GM19324 (cell line): Measurements from ENCODE around the gene NCAPH2.

Source experiments
- ATAC-seq: cut with Tn5 transposase; IDR thresholded peaks from one replicate; pipeline ENCODE4 v1.9.1; 2021; ENCODE audit warnings: mild to moderate bottlenecking, moderate library complexity; ENCODE audit not compliant: unreplicated experiment, low FRiP score

NCAPH2 gene

DNA sequence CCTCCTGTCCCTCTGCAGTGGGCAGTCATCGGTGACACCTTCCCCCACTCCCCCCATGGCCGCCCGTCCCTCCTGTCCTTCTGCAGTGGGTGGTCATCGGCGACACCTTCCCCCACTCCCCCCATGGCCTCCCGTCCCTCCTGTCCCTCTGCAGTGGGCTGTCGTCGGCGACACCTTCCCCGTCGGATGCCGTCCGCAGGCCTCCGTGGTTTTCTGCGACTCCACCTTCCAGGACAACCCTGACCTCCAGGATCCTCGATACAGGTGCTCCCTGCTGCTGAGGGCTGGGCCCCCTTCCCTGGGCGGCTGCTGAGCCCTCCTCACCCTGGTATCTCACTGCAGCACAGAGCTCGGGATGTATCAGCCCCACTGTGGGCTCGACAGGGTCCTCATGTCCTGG is 19.1 kb upstream of the NCAPH2 start:
- ATAC-seq, result no peak

DNA sequence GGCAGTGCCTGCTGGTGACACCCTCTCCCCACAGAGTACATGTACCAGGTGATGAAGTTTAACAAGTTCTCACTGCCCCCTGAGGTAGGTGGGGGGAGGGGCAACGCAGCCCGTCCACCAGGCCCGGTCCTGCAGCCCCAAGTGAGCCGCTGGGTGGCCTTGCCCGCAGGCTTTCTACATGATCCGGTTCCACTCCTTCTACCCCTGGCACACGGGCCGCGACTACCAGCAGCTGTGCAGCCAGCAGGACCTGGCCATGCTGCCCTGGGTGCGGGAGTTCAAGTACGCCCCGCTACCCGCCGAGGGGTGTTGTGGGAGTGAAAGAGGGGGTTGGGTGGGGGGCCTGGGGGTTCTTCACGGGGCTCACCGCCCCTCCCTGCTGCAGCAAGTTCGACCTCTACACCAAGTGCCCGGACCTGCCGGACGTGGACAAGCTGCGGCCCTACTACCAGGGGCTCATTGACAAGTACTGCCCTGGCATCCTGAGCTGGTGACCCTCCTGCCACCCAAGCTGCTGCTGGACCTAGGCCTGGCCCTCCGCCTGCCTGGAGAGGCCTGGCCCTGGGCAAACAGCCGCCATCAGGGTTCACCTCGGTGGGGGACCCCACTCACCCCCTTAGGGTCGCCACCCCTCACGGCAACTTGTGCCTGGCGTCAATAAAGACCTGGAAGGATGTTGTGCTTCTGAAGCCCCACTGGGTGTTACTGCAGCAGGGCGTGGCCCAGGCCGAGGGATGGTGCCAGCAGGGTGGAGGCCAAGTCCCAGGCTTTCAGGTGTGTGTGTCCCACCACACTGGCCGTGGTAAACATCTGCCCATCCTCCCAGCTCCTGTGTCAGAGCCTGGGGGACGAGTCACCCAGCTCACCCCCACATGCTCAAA is 18.4 kb upstream of the NCAPH2 start:
- no peak for ATAC-seq

DNA sequence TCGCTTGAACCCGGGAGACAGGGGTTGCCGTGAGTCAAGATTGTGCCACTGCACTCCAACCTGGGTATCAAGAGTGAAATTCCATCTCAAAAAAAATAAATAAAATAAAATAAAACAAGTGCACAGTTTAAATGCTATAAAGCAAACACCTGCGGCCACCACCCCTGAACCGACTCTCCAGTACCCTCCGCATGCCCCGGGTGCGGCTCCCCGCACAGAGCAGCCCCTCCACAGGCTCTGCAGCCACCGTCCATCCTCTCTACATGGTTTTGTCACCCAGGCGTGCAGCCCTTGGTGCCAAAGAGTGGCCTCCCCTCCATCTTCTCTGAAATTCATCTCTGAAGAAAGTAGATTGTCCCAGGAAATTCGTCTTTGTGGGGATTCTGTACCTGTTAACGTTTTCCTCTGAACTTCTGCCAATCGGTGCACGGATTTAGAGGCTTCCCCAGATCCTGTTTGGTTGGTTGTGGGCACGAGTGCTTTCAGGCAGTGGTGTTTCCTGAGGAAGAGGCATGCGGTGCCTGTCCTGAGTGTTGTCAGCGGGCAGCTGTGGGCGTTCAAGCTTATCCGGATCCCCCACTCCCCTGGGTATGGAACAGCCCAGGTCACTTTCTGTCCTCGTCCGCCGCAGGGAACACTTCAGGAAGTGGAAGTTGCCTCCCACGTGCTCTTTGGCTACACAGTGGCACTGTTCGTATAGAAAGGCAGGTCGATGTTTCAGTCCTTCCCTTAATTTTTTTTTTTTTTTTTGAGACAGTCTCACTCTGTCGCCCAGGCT is 17.3 kb upstream of the NCAPH2 start:
- ATAC-seq, result no peak

DNA sequence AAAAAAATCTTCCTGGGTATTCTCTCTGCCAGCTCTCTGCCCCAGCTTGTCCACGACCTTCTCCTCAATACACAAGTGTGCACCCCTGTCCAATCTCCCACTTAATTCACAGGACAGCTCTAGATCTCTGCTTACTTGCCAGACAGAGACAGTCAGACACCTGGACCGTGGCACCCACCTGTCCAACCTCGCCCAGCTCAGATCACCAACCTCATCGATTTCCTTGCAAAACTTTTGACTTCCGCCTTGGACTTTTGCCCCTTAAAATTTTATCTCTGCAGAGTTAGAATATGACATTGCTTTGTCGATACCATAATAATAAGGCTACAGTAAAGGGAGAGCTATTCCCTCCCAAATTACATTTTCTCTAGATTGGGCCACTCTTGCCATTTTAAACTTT is 10.9 kb upstream of the NCAPH2 start:
- no peak for ATAC-seq

DNA sequence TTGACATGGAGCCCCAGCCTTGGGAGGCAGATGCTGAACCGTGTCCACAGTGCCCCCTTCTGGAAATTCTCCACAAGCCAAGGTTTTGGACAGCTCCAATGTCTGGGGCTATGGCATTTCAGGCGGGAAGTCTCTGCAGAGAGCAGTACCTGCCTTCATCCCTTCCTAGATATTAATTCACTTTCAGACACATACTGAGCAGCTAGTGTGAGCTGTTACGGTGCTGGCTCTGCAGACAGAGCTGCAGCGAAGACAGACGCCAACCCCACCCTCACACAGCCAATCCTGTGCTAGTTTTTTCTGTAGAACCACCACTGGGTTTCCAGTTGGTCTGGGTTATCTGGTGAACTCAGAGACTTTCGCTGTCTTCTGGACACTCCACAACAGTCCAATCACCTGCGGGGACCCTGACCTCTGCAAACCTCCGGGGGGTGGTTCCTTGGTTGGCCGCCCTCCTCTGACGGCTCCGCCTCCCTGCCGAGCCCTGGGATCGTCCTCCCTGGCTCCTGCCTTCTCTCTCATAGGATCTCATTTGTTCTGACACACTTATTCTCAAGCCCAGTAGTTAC is 9.6 kb upstream of the NCAPH2 start:
- no peak for ATAC-seq

DNA sequence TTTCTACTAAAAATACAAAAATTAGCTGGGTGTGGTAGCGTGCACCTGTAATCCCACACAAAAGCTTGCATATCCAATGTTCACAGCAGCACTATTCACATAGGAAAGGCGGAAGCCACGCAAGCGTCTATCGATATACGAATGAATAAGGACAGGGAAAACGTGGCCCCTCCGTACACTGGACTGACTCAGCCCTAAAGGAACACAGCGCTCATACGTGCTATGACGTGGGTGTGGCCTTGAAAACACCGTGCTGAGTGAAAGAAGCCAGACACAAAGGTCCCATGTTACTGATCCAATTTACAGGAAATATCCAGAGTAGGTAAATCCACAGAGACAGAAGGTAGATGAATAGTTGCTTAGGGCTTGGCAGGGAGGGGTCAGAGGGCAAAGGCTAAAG is 7.6 kb upstream of the NCAPH2 start:
- no peak for ATAC-seq

DNA sequence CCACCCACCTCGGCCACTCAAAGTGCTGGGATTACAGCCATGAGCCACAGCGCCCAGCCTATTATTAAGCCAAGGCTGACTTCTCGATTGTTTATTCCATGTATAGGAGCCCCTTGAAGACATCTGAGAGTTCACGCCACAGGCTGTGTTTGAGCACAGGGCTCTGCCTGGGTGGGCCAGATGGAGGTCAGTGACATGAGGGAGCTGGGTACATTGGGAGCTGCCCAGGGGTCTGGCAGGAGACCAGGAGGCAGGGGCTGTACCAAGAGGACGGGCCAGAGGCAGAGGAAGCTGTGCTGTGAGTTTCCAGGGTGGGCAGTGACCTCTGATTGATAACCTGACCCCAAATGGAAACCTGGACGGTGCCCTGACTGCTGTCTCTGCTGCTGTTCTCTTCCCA is 5.9 kb upstream of the NCAPH2 start:
- no peak for ATAC-seq

DNA sequence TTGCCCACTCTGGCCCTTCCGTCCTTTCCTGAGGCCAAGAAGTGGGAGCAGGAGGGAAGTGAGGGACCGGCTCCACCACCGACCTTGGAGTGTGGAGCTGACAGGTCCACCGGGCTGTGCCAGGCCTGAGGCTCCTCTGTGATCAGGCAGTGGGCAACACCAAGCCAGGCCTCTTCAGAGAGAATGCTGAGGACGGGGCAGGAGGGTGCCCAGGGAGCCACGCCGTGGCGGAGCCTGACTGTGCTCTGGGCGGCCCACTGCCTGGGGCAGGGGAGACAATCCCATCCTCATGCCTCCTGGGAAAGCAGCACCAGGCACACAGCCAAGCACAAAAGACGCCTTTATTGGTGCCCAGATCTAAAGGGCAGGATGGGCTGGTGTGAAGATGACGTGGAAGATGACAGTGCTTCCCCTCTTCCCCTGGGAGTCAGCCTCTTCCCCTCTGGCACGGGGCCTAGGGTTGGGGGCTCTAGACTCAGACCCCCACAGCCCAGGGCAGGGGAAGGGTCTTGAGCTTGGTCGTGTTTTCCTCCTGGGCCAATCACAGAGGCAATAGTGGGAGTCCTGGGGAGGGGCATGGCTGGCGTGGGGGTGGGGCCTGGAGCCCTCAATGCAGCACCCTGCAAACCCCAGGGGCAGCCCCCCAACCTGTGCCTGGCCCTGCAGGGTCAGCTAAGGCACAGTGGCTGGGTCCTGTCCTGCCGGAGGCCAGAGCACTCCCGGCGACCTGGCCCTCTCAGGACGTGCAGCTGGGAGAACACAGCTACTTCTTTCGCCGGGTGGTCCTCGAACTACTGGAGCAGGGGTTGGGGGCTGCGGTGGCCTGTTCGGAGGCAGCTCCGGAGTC is 5.2 kb upstream of the NCAPH2 start:
- no peak for ATAC-seq

DNA sequence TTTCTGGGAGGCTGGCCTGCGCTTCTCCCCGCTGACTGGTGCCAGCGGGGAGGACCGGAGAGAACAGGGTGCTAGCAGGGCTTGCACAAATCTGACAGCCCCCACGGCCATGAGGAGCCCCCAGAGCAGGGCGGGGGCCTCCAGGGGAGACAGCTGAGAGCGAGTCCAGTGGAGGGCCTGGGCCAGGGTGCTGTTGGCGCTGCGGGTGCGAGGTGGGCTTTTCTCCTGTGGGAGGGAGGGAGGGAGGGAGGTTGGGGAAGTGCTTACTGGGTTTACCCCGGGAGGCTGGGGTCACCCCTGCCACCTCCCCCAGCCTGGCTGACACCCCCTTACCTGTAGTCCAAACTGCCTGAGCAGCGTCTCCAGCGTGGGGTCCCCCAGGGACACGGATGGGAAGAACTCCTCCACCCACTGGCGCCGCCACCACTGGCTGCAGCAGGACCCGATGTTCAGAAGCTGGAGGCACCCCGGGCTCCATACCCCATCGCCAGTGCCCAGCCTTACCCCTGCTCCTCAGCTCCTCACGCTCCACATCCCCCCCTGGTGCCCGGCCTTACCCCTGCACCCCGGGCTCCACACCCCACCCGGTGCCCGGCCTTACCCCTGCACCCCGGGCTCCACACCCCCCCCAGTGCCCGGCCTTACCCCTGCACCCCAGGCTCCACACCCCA is 4.4 kb upstream of the NCAPH2 start:
- ATAC-seq, result no peak

DNA sequence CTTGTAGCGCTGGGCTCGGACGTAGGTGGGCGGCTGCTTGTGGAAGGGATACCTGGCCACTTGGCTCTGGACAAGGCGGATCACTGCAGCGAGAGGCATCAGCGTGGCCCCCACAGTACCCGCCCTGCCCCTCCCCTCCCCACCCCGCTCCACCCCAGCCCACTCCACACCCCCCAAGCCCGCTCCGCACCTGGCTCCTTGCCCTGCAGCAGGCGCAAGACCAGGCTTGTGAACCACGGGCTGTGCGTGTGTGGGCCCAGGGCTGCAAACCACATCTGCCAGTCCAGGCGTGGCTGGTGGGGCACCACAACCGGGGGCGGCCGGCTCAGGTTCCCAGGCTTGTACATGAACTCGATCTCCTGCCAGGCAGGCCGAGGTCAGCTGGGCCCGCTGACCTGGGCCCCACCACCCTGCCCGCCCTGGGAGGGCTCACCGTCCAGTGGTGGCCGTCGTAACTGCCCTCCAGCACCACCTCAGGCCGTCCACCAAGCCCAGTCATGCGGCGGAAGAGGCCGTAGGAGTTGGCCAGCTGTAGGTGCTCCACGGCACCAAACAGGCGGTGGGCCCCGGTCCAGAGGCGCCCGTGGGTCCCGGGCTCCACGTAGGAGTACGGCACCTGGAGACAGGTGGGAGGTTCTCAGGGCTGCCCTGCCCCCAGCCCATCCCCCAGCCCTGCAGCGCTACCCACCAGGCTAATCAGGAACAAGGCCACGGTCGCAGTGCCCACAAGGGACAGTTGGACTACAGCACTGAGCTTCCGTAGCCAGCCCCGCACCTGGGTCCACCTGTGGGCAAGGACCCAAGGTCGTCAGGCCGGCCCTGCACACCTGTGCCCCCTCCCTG is 3.4 kb upstream of the NCAPH2 start:
- ATAC-seq, result no peak

DNA sequence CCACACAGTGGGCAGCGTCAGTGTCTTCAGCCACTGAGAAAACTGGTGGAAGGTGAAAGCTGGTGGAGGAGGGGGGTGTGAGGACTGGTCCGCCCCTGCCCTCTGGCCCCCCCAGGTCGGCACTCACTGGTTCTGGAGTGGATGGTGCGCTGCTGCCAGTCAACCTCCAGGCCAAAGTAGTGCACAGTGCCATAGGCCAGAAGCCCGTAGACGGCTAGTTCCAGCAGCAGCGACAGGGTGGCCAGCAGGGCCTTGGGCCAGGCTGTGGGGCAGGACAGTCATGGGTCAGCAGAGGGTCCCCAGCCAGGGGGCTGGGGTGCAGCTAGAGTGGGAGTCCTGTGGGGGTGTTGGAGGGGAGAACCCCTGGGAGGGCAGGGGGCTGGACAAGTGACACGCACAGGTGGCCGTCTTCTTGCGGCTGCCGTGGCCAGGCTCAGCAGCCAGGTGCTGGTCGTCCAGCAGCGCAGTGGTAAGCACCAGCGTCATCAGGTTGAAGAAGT is 2.7 kb upstream of the NCAPH2 start:
- no peak for ATAC-seq

DNA sequence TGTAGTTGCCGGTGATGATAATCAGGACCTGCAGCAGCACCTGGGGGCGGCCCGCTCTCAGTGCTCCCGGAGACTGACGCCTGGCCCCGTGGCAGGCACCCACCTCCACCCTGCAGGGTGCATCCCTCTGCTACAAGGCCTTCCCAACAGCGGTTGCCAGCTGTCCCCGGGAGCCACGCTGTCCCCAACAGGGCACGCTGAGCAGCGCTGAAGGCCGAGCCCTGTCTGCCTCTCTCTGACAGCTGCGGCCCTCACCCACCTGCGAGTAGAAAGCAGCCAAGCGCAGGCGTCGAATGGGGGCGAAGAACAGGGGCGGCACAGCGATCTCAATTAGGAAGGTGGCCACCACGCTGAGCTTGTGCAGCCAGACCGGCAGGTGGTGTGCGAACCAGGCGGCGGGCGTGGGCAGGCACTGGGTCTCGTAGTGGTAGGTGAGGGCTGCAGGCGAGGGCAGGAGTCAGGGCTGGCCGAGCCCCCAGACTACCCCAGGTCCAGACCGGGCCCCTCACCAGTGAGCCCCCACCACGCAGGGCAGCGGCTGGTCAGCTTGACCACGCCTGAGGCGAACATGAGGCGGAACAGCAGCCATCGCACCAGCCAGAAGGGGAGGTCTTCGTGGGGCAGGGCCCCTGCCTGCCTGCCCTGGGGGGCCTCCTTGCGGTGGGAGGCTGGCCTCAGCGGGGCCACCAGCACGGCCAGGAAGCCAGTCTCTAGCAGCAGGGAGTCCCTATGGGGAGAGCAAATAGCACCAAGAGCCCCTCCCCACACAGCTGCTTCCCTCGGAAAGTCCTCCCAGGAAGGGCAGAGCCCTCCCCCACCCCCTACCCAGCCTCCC is 2.0 kb upstream of the NCAPH2 start:
- no peak for ATAC-seq

DNA sequence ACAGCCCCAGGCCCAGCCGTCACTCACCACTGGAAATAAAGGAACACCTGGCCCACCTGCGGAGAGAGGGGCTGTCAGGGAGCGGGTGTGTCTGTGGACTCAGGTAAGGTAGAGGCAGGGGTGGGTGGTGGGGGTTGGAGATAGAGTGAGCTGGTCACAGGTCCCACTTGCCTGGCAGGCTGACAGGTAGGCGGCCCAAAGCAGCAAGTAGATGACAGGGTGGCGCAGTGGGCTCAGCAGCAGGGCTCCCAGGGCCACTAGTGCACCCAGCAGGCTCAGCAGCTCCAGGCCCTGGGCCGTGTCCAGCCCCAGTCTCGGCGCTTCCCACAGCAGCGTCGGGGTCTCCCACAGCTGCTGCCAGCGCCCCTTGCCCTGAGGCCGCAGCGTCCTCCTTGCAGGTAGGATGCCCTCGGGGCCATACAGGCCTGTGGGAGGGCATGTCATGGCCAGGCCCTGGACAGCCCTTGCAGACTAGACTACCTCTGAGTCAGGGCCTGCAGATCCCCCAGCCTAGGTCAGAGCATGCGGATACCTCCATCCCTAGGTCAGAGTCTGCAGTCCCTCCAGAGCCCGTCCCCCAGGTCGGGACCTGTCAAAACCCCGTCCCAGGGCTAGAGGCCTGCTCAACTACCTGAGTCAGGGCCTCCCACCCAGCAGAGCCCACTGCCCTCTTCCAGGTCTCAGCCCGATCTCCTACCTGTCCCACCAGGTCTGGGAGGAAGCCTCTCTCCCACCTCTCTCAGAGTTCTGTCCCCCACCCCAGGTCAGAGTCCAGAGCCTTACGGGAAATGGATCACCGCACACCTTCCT is 1.2 kb upstream of the NCAPH2 start:
- ATAC-seq, result no peak

DNA sequence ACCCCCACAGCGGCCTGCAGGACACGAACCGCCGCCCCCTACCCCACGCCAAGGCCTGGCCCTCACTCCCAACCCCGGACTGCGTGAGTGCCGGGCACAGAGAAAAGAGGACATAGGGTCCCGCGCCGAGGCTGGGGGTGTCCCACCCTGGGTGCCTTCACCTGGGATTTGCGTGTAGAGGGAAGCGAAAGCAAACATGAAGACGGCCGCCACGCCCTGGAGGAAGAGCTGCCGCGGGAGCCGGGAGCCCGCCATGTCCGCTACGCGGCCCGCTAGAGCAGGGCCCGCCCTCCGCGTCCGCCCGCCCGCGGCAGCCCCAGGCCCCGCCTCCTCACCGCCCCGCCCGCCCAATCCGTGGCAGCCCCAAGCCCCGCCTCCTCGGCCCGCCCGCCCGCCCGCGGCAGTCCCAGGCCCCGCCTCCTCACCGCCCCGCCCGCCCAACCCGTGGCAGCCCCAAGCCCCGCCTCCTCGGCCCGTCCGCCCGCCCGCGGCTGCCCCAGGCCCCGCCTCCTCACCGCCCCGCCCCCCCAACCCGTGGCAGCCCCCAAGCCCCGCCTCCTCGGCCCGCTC is 518 bp upstream of the NCAPH2 start, which contains the start of gene LMF2:
LMF2 (minus strand) TSS at position 282 of the 570 bp plus-strand sequence; CDS start at position 255, 27 bp downstream.
- peak; percentile 55 for ATAC-seq

DNA sequence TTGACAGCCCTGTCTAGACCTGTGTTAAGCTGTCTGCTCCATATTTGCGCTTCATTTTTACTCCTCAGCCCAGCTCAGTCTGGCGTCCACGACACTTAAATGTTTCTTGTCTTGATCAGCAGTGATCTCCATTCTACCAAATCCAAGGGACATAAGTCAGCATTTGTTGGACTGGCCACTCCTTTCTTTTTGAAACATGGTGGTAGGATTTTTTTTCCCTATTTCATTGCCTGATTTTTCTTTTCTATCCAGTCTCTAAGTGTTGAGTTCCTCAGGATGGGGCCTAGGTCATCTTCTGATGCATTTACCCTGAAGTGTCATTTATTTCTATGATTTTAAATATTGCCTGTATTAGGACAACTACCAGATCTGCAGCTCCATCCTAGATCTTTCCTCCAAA is 873 bp downstream of the NCAPH2 start:
- no peak for ATAC-seq

DNA sequence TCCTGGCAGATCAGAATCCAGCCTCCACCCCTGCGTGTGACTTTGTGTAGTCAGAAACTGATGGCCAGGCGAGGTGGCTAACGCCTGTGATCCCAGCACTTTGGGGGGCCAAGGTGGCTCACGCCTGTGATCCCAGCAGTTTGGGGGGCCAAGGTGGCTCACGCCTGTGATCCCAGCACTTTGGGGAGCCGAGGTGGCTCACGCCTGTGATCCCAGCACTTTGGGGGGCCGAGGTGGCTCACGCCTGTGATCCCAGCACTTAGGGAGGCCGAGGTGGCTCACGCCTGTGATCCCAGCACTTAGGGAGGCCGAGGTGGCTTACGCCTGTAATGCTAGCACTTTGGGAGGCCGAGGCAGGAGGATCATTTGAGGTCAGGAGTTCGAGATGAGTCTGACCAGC is 5.2 kb downstream of the NCAPH2 start:
- ATAC-seq, result no peak

DNA sequence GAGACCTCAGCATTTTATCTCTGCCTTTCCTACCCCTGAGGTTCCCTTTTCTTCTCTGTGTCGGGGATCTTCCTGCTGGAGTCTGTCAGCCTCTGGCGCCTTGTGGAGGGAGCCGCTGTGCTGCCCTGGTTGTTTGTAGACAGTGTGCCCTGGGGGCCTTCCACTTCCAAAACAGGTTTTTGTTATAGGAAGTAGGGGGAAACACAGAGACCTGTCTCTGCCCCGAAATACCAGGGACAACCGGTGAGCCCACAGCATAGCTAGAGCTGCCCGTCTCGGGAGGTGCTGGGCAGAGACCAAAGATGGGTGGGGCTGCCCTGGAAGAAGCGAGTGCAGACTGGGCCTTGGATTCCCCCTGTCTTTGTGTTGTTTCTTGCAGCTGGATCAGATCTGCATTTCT is 8.0 kb downstream of the NCAPH2 start:
- ATAC-seq, result no peak
